ENCODE results near the gene STX8.

STX8 gene

DNA sequence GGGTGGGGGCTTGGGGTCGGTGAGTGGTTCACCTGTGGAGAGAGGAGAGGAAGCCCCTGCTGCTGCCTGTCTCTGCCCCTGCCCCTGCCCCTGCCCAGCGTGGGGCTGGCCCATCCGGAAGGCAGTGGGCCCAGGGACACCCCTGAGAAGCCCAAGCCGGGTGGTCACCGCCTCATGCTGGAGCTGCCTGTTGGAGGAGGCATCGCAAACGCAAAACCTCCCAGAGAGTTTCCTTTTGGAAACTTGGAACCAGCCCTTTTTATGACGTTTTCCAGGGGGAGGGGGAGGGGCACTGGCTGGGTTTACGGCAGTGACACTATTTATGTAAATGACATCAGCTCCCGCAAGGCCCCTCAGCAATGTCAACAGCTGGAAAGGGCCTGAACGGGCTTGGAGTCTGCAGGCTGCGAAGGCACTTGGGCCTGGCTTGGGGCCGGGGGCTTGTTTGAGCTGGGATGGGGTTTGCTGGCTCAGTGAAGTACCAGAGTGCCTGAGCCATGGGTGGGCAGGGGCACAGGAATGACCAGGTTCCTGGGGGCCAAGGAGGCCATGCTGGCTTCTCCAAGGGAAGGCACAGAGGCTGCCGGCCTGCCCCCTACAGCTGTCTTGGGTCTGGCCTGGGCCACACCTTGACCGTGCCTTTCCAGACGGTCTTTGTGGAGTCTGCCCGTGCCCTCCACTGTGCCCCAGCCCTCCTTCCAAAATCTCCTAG, 334.8 kb downstream of the STX8 start:
- DNase-seq (ENCODE audit: low read depth in 2 of 2): no peak

DNA sequence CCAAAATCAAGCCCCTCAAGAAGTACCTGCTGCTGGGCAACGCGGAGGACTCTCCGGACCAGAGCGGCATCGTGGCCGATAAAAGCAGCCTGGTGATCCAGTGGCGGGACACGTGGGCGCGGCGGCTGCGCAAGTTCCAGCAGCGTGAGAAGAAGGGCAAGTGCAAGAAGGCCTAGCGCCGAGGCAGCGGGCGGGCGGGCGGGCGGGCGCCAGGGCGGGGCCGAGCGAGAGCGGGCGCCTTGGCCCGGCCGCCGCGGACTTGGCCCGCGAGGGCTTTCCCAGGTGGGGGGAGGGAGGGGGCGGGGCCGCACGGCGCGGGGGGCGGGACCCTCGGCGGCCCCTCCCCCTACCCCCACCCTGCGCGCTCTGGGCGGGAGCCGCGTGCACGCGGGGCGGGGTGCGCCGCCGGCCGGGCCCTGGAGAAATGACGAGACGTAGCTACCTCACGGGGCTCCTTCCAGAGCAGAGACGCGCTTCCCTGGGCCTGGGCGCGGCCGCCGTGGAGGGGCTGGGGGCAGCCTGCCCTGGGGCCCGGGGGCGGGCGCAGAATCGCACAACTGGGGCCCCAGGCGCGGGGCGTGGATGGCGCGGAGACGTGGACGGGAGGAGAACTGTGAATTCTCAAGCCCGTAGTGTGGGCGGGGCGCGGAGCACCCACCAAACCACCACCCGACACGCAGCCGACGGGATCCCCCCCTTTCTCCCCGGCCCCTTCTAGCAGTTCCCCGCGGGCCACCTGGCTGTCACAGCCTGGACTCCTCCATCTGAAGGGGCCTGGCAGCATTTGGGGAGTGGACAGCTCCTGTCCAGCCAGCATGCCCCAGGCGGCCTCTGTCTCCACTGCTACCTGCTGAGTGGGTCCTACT, 335.6 kb downstream of the STX8 start:
- DNase-seq (ENCODE audit: low read depth in 2 of 2): peak; percentile 52 to 64

DNA sequence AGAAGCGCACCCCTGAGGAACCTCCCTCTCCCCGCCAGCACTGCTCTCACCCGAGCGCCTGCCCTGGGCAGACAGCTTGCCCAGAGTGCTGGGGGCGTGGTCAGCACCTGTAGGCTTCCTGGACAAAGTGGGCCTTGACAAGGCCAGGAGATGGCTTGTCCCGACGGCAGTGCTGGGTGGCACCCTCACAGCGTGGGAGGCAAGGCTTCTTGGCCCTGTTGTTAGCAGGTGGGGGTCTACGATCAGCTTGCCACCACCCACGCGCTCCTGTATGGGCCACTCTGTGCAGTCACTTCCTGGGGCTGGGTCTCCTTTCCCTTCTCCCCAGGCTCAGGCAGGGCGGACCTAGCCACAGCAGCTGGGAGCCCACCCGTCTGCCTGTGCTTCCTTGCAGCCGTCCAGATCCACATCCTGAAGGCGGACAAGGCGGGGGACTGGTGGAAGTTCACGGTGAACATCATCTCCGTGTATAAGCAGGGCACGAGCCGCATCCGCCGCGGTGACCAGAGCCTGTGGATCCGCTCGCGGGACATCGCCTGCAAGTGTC, 336.3 kb downstream of the STX8 start:
- peak in 1 of 2 donors; percentile 21 for DNase-seq (ENCODE audit: low read depth in 2 of 2)

DNA sequence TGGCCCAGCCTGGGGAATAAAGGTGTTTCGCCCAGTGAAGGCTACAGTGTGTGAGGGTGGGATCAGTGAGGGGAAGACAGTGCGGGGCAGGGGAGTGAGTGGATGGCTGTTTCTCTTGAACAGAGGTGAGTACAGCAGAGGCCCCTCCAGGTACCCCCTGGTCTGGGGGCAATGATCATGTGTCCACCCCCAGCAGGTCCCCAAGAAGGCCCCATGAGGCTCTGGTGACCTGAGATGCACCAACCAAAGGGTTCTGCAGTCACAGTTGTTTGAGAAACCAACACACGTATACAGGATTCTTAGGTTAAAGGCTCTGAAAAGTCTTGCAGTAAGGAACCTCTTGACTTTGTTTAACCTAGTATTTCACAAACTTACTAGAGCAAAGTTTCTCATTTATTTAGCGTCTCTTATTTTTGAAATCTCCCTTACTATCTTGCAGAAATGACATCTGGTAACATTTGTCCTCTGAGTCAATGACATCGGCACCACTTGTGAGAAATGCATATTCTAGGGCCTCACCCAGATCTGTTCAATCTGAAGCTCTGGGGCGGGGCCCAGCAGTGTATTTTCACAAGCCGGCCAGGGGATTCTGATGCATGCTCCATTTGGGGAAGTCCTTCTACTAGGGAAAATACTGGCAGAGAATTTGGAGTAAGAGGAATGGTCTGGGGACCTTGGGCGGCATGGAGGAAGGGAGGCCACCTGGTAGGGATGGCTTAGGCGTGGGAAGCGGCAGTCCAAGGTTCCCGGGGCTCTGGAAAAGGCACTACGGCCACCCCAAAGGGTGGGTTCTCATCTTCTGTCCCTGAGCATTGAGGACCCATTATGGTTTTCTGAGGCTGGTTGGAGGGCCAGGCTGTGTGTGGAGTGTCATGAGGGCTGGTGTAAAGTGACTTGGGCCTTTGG, 337.0 kb downstream of the STX8 start:
- no peak for DNase-seq (ENCODE audit: low read depth in 2 of 2)

DNA sequence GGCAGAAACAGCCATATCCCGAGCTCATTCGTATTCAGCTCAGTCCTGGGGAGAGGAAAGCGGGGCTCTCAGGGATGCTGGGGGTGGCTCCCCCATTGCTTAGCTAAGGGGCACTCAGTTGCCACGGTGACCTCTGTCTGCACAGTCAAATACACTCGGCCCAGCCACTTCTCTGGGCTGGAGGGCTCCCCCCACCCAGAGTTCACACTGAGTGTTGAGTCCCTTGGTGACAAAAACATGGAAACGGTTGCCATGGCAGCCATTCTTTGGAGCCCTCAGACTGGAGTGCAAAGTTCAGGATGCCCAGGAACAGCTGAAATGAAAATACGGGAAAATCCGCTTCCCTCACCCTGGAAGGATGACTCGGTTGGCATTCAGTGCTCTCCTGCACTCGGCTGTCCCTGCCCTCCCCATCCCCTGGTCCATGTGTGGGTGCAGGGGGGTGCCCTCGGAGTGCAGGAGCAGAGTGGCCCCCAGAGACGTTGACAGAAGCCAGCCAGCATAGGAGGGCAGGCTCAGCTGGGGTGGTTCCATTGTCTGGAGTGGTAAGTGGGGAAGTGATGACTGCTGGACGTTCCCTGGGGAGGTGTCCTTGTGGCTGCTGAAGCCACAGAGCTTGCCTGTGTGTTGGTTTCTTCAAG, 337.8 kb downstream of the STX8 start:
- no peak for DNase-seq (ENCODE audit: low read depth in 2 of 2)

DNA sequence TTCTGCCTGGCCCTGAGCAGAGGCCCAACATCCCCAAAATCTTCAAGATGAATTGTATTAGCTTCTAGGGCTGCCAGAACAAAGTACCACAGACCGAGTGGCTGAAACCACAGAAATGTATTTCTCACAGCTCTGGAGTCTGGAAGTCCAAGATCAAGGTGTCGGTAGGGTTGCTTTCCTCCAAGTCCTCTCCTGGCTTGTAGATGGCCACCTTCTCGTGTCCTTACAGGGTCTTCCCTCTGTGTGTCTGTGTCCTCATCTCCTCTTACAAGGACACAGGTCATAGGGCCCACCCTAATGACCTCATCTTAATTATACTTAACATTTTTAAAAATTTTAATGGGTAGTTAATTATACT, 338.6 kb downstream of the STX8 start:
- no peak for DNase-seq (ENCODE audit: low read depth in 2 of 2)

DNA sequence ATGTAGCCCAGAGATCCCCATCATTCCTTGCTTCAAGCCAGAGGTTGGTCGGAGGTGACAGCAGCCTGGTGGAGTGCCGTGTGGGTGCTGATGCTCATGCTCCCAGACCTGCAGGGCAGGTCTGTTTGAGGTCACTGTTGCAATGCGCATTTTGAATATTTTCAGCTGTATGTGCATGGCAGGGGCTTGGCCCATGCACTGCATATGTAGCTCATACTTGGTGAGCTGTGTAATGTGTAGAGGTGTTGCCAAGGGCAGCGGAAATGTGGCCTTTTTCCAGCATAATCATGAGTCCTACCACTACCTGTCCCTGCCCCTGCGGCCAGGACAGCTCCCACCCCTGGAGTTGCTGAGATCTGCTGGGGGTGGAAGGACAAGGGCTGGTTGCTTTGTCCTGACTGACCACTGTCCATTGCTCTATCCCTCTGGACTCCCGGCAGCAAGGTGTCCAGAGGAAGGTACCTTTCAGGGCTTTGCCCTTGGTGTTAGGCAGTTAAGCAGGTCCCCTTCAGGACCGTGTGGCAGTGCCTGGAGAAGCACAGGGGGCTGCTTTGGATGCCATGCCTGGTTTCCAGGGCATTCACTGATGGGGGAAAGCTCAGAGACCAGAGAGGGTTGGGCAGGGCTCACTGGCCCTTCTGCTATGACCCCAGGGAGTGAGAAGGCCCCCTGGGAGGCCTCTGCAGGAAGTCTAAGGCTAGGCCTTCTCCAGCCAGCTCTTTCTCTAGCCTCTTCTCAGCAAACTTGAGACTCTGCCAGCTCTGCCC, 339.2 kb downstream of the STX8 start:
- no peak for DNase-seq (ENCODE audit: low read depth in 2 of 2)

DNA sequence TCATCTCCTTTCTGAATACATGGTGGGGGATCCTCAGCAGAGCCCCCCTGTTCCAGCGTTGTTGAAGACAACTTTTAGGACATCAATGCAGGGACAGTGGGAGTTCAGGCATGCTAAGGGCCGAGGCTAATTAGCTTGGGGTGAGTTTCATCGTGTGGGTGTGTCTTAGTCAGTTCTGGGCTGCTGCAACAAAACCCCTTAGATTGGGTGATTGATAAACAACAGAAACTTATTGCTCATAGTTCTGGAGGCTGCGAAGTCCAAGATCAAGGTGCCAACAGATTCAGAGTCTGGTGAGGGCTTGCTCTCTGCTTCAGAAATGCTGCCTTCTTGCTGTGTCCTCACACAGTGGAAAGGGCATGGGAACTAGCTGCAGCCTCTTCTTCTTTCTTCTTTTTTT, 340.3 kb downstream of the STX8 start:
- no peak for DNase-seq (ENCODE audit: low read depth in 2 of 2)

DNA sequence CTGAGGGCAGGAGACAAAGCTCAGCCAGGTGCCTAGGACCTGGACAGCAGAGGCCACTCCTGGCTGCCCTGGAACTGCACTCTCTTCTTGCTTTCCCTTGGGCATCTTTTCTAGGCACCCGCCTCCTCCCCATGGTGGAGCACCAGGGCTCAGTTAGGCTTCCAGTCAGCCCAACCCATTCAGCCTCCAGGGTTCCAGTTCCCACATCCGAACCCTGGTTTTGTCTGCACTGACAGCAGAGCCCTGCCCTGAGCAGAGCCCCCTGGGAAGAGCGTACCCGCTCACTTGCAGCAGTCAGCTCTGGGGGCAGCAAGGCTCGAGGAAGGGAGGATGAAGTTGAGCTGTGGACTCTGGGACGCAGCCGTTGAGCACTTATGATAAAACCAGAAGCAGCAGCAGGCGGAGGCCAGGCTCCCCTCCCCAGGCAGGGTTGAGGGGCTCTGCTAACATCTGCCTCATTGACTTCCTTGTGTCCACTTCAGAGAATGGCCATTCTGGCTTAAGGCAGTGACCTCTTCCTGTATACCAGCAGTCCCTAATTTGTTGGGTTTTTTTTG, 341.2 kb downstream of the STX8 start:
- no peak for DNase-seq (ENCODE audit: low read depth in 2 of 2)

DNA sequence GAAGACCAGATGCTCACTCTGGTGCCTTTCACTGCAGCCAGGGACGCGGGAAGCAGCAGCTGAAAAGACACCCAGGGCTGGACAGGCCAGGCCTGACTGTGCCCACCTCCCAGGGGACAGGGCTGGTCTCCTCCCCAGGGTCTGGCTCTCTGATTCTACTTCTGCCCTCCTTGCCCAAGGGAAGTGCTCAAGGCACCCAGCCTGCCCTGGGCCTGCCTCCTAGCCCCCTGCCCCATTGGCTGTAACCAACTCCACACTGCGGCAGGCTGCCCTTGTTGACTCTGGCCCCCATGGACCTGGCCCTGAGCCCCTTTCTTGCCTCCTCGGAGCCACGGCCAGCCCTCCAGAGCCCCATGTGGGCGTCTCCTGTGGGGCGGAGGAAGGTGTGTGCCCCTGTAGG, 341.9 kb downstream of the STX8 start:
- DNase-seq (ENCODE audit: low read depth in 2 of 2): no peak

DNA sequence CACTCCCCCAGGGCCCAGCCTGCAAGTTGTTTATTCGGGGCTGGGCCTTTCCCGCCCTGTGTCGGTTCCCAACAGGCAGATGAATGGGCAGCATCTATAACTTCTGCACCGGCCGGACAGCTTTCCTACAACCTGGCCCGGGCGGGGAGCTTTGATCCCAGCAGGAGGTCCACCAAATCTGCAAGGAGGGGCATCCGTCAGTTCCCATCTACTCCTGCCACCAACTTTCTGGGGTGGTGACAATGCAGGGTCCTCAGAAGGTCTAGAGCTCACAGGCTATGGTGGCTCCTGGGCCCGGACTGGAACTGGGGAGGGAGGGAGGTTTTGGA, 342.4 kb downstream of the STX8 start:
- DNase-seq (ENCODE audit: low read depth in 2 of 2): no peak

DNA sequence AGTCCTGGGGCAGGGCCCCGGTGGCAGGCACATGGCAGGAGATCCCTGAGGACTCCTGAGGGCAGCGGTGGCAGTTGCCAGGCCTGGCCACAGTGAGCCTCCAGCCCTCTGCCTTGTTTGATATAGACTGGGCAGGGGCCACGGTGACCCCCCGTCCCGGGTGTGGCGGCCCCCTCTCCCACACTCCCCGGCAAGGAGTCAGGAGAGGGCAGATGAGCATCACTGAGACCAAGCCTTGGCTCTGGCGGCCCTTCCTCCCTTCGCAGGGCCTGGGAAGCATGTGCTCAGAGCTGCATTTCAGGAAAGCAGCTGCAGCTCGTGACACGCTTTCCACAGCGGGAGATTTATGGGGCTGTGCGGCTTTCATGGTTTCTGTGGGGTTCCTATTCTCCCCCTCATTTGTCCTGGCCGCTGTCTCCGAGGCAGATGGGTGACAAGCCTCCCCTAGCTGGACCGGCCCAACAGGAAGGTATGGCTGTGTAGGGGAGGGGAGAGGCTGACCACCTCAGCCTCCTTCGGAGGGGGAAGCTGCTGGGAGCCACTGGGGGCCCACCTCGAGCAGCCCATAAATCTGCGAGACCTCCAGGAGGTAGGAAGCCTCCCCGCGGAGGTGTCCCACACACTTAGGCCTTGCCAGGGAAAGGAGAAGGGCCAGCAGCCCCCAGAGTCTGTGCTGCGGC, 342.9 kb downstream of the STX8 start:
- DNase-seq (ENCODE audit: low read depth in 2 of 2): no peak

DNA sequence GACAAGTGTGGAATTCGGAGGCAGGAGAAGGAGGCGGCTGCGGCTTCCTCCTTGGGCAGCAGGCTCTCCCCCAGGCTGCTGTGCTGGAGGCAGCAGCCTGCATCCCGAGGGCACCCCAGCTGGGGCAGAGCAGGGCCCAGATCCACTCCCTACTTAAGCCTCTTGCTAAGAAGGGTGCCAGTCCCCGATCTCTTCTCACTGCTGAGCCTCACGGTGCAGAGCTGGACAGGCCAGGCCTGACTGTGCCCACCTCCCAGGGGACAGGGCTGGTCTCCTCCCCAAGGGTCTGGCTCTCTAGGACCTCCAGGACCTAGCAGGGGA, 343.5 kb downstream of the STX8 start:
- no peak for DNase-seq (ENCODE audit: low read depth in 2 of 2)

DNA sequence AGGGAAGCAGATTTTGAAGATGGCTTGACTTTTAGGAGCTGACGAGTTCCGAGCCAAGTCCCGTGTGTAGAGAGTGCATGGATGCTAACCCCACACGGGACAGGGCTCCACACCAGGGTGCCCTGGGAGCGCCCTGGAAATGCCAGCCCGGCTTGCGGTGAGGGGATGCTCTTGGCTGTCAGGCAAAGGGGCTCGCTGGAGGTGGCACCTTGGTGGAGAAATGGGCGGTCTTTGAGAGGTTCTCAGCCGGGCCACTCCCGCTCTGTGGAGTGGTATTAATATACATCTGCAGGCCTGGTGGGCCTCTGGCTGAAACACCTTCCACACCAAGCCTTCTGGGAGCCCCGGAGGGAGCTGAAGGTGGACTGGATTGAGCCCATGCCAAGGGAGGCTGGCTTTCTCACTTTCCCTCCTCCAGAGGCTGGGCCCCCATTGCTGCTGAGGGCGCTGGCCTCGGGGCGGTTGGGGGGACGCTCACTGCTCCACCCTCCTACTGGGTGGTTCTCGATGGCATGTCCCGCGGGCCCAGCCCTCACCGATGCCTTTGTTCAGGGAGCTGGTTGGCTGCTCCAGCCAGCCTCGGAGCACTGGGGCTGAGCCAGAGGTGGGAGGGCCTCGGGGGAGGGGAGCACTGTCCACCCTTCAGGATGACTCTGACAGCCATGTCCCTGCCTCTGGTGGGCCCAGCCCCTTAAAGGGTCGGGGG, 344.0 kb downstream of the STX8 start:
- DNase-seq (ENCODE audit: low read depth in 2 of 2): no peak

DNA sequence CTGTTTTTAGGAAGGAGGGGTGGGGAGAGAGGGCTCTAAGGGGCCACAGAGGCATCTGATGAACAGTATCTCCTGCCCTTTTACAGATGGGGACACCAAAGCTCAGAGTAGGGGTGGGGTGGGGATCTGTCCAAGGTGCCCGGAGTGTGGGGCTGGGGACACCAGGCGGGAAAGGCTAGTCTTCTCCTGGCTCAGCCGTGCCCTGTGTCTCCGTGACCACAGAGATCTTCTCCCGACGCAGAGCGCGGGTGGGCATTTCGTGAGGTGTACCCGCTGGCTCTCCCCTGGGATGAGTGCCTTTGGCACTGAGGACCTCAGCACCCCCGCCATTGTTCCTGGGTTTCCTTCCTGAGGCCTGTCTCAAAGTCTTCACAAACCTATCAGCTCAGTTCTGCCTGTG, 344.8 kb downstream of the STX8 start:
- DNase-seq (ENCODE audit: low read depth in 2 of 2): no peak

DNA sequence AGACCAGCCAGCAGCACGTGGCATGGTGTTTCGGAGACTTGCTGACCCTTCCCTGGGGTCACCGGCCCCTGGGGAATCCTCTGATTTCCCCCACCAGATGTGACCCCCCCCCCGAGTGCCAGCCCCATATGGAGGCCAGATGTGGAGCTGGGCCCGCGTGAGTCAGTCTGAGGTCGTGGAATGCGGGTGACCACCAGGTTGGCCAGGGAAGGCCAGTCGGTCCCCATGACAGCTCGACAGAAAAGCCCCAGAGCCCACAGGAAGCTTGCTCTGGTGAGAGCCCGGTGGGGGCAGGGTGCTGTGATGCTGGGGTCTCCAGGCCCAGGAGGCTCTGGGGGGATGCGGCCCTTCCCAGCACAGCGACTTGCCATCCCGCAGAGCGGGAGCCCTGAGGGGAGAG, 345.3 kb downstream of the STX8 start:
- DNase-seq (ENCODE audit: low read depth in 2 of 2): no peak

DNA sequence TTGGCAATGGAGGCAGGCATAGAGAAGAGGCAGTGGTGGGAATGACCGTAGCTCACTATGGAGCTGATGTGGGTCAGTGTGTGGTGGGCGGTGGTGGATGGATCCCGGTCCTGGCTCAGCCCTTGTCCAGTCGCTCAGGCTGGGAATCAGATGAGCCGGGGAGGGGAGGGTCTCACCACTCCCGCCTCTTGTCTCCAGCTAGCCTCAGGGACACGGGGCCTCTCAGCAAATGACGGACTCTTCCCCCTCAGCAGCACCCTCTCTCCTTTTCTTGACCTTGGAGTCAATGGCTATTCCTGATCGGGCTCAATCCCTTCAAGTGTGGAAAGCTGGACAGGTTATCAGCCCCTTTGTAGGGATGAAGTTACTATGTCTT, 345.8 kb downstream of the STX8 start:
- DNase-seq (ENCODE audit: low read depth in 2 of 2): no peak

DNA sequence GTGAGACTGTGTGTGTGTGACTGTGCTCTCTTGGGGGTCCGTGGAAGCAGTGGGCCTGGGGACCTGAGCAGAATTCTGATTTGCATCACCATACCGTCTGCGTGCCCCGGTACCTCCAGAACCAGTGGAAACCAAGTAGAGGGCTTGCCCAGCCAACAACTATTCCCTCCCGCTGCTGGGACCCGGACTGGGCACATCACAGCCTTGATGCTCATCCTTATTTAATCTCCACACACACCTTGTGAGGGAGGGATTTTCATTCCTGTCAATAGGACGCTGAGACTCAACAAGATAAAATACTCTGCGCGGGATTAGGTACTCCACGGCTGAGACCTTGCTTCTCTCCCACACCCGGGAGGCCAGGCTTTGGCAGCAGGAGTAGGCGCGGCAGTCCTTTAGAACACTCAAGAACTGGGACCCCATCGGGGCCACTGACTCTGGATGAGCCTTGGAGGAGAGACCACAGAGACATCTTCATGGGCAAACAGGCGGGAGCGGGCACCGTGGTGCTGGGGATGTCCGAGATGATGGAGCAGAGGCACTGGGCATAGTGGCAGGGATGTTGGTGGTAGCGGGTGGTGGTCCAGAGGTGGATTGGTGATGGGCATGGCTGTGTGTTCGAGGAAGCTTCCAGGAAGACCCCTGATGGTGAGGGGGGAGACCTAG, 346.3 kb downstream of the STX8 start:
- no peak for DNase-seq (ENCODE audit: low read depth in 2 of 2)
